Measurements from ENCODE around the gene CAMKMT. TPM values are rescaled to one million over a fixed set of nuclear protein-coding genes. Genes with fewer than 3 reads are reported as not detected.

The CAMKMT gene
- total RNA-seq, 1 experiment from 2014 or later, result 17.4 TPM

- H2BK15ac ChIP-seq (ENCODE audit: low read depth, low read length), result no peak overlapping the region
- no peak overlapping the region for H3K14ac ChIP-seq (ENCODE audit: insufficient read depth, low read length)
- peaks cover 28% of the 10 kb centered on the region for H3K27me3 Mint-ChIP-seq (ENCODE audit: low read depth)
- H3K9me3 Mint-ChIP-seq, result no peaks in the 10 kb centered on the region; a peak in 1 of 5 replicates
- H2BK12ac ChIP-seq (ENCODE audit: insufficient read length, low read depth, low read length), result no peak overlapping the region
- H2AK5ac ChIP-seq (ENCODE audit: insufficient read length, low read length), result no peak overlapping the region
- H3K27me3 ChIP-seq (ENCODE audit: insufficient read depth, low read length), result no peaks in the 10 kb centered on the region
- H3K4ac ChIP-seq (ENCODE audit: low read depth, low read length), result no peak overlapping the region
- no peaks in the 10 kb centered on the region for H3K4me1 ChIP-seq (ENCODE audit: insufficient read depth, low read length)
- H3K56ac ChIP-seq (ENCODE audit: insufficient read length, low read depth, low read length), result no peak overlapping the region
- no peak for DNase-seq
- no peaks in the 10 kb centered on the region for H4K20me1 ChIP-seq (ENCODE audit: control insufficient read depth, insufficient read depth, insufficient read length)
- TF ChIP-seq, protein P1, sequence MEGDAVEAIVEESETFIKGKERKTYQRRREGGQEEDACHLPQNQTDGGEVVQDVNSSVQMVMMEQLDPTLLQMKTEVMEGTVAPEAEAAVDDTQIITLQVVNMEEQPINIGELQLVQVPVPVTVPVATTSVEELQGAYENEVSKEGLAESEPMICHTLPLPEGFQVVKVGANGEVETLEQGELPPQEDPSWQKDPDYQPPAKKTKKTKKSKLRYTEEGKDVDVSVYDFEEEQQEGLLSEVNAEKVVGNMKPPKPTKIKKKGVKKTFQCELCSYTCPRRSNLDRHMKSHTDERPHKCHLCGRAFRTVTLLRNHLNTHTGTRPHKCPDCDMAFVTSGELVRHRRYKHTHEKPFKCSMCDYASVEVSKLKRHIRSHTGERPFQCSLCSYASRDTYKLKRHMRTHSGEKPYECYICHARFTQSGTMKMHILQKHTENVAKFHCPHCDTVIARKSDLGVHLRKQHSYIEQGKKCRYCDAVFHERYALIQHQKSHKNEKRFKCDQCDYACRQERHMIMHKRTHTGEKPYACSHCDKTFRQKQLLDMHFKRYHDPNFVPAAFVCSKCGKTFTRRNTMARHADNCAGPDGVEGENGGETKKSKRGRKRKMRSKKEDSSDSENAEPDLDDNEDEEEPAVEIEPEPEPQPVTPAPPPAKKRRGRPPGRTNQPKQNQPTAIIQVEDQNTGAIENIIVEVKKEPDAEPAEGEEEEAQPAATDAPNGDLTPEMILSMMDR (conservative IDR thresholded peaks at IDR 0.05), result no peak
- no peak overlapping the region for H4K91ac ChIP-seq (ENCODE audit: insufficient read length, low read depth, low read length)
- H3K9ac ChIP-seq (ENCODE audit: extremely low read depth, insufficient read length, low read length), result no peak overlapping the region
- no peak overlapping the region for H2BK120ac ChIP-seq (ENCODE audit: low read depth, low read length, poor library complexity, severe bottlenecking)
- H4K8ac ChIP-seq (replicated peaks; ENCODE audit: insufficient read length, low read depth, low read length), result no peak overlapping the region
- H3K36me3 Mint-ChIP-seq (ENCODE audit: insufficient read depth in 1 of 3, low read depth in 3 of 3), result peaks cover 0 to 2% (median 0%) of the 10 kb centered on the region in 3 experiments; a peak in 1 of 7 replicates
- H3K23me2 ChIP-seq (ENCODE audit: insufficient read length, low read depth, low read length, poor library complexity, severe bottlenecking), result no peaks in the 10 kb centered on the region
- H3T11ph ChIP-seq (ENCODE audit: low read length), result no peak overlapping the region
- no peak overlapping the region for H3K23ac ChIP-seq (ENCODE audit: insufficient read length, low read depth, low read length)
- no peak overlapping the region for H3K27ac Mint-ChIP-seq
- H3K18ac ChIP-seq (ENCODE audit: insufficient read length, low read depth, low read length), result no peak overlapping the region
- no peaks in the 10 kb centered on the region for H3K79me1 ChIP-seq (ENCODE audit: insufficient read depth, low read depth, low read length, poor library complexity, severe bottlenecking)
- H3K79me2 ChIP-seq (ENCODE audit: insufficient read depth, low read length), result no peaks in the 10 kb centered on the region
- H3K9me3 ChIP-seq (ENCODE audit: control insufficient read depth, low read depth, low read length), result no peaks in the 10 kb centered on the region
- no peak overlapping the region for H2AFZ ChIP-seq (ENCODE audit: low read length)
- H2BK5ac ChIP-seq (ENCODE audit: insufficient read length, low read length), result no peak overlapping the region
- H3K4me3 Mint-ChIP-seq, result no peak overlapping the region
- no peak overlapping the region for H4K5ac ChIP-seq (ENCODE audit: insufficient read length, low read depth, low read length)
- H3K4me2 ChIP-seq (ENCODE audit: insufficient read depth, insufficient read length, low read length), result no peak overlapping the region
- H3K4me1 Mint-ChIP-seq, result peaks cover 16 to 26% of the 10 kb centered on the region in 2 experiments
- WGBS (ENCODE audit: extremely low coverage, insufficient read length, low lambda C conversion rate), result no CpG with 5 or more reads among the region's 2 CpGs
- H3K27ac ChIP-seq (ENCODE audit: insufficient read length, low read depth, low read length), result no peak overlapping the region
- H2BK20ac ChIP-seq (ENCODE audit: low read depth, low read length, poor library complexity, severe bottlenecking), result no peak overlapping the region
These were observed 451.4 kb downstream of the CAMKMT start for GRCh38 chr2:44813165-44813564.

Data from H9 (cell line).